GM12865 (cell line): ENCODE measurements around the gene CANT1.

Source experiments
- DNase-seq: peaks from one replicate; pipeline ENCODE4 v3.0.0; 2010; ENCODE audit warnings: low read depth
- H3K4me3 ChIP-seq: 2 replicates; pipeline ENCODE4 v1.5.1; 2011; ENCODE audit warnings: mild to moderate bottlenecking, low read depth, low read length, control low read depth
- TF ChIP-seq, protein P1 (sequence below): IDR thresholded peaks from 2 replicates; pipeline ENCODE4 v1.5.1; 2011; ENCODE audit warnings: low read length, control low read depth, low read depth, inconsistent platforms; ENCODE audit not compliant: insufficient read depth; ENCODE audit errors: missing control alignments

CANT1 gene

DNA sequence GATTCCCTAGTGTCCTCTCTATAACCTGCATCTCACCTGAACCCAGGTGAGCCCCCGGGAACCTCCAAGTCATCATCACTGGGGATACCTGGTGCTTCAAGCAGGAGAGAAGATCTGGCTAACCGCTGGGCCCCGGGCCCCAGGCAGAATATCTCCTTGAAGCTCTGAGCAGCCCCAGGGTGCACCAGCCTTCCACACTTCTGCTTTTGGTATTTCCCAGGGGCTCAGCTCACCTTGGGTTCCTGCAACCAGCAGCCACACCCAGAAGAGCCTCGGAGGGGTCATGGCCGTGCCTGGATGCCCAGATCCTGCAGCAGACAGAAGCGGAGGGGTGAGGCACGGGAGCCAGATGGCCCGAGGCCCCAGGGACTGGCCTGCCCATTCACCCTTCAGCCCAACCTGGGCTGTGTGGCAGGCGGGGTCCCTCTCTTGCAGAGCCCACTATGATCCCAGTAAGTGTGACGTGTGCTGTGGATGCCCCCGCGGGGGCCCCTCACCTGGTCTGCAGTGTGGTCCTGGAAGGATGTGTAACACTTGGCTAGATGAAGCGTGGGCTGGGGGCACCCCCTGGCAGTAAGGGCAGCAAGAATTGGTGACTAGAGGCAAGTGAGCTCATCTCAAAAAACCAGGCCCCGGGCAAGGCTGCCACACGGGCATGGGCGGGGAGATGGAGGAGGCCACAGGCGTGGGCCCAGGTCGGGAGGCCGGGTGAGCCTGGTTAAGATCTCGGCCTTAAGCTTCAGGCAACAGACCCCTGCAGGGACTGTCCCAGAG, 32.5 kb downstream of the CANT1 start:
- TF ChIP-seq, protein P1, sequence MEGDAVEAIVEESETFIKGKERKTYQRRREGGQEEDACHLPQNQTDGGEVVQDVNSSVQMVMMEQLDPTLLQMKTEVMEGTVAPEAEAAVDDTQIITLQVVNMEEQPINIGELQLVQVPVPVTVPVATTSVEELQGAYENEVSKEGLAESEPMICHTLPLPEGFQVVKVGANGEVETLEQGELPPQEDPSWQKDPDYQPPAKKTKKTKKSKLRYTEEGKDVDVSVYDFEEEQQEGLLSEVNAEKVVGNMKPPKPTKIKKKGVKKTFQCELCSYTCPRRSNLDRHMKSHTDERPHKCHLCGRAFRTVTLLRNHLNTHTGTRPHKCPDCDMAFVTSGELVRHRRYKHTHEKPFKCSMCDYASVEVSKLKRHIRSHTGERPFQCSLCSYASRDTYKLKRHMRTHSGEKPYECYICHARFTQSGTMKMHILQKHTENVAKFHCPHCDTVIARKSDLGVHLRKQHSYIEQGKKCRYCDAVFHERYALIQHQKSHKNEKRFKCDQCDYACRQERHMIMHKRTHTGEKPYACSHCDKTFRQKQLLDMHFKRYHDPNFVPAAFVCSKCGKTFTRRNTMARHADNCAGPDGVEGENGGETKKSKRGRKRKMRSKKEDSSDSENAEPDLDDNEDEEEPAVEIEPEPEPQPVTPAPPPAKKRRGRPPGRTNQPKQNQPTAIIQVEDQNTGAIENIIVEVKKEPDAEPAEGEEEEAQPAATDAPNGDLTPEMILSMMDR: no peak
- H3K4me3 ChIP-seq: no peak overlapping the region
- no peak for DNase-seq

DNA sequence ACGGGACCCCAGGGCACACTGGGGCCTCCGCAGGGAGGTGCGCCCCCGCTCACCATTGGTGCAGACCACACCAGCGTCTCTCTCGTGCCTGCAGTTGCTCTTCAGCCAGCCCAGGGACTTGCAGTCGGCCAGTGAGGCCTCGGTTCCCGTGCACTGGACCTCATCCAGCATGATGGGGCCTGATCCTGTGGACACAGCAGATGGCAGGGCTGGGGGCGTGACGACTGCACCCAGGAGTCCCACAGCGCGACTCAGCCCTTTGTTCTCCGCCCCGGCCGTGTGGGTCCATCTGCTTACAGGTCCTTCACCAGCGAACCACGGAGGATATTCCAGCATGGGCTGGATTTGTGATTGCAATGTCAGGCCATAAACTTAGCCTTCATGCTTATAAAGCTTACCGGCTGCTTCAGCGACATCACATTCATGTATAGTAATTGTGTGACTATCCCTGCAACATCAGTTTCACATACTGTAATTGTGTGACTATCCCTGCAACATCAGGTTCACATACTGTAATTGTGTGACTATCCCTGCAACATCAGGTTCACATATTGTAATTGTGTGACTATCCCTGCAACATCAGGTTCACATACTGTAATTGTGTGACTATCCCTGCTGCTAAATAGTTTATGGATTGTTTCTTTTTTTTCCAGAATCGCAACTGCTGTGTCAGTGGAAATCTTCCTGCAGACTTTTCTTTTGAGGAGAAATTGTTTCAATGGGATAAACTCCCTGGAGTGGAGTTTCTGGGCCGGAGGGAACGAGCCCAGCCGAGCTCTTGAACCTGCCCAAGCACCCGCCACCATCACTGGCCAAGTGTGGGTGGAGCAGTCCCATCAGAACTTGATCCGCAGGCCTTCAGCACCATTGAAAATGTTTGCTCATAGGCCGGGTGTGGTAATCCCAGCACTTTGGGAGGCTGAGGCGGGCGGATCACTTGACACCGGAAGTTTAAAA, 34.7 kb downstream of the CANT1 start:
- no peak for DNase-seq
- H3K4me3 ChIP-seq: no peak overlapping the region
- TF ChIP-seq, protein P1: no peak

DNA sequence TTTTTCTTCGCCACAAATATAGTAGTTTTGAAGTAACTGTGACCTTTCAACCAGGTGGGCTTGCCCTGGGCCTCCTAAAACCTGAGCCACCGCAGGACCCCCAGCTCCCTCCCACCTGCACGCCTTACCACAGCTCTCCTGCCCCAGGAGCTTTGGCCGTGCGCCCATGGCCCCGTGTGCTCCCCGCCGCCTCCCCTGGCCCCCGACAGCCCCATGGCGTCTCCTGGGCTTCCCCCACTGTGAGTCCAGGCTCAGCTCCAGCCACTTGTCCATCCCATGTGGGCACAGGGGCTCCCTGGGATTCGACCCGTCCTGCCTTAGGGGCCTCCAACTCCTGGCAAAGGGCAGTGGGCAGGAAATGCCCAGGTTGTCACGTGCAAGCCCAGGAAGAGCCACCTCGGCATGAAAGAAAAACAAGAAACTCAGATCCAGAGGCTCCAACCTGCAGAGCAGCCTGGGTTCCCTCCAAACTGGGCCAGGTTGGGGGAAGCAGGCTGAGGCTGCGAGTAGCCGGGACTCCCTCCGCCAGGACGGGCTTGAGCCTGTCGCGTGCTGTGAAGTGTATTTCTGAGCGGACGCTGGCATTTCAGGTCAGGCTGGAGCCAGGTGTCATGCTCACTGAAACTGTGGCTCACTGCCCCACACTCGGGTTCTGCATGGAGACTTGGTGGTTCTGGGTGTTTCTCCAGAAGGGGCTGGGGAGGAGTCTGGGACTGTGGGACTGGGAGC, 35.6 kb downstream of the CANT1 start:
- TF ChIP-seq, protein P1: no peak
- DNase-seq: no peak
- no peak overlapping the region for H3K4me3 ChIP-seq

DNA sequence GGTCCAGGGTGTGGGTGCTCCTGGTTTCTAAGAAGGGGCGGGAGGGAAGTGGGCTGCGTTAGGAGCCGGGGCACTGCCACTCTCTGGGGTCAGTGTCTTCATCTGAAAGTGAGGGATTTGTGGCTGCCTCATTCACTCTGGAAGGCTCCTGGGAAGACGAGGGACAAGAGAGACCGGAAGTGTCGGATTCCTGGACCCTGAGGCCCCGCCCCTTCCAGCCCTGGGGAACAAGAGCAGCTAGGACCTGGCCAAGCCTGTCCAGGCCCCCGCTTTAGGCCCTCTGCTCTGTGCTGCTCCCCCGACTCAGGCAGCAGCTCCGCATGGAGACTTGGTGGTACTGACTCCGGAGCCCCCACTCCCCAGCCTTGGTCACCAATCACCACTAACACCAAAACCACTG, 36.4 kb downstream of the CANT1 start:
- no peak for DNase-seq
- TF ChIP-seq, protein P1: no peak
- no peak overlapping the region for H3K4me3 ChIP-seq

DNA sequence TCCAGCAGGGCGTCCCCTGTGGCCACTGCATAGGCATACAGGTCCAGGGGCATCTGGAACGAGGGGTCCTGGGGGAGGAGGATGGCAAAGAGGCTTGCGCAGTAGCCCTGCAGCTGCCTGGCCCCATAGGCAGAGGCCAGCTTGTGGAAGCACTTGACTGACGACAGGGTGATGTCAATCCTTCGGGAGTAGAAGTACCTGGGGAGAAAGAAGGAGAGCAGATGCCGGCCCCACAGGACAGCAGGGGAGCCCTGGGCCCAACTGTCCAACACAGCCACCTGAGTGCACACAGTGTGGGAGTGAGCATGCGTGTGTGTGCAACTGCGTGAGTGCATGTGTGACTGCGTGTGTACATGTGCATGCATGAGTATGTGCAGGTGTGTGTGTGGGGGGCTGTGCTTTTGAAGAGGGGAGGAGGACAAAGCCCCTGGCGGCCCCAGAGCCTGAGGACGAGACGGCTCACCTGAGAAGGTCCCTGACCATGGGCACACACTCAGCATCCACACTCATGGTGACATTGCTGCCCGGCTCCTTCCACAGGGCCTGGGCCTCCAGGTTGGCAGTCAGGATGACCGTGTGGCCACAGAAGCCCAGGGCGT, 37.0 kb downstream of the CANT1 start:
- TF ChIP-seq, protein P1: no peak
- DNase-seq: no peak
- H3K4me3 ChIP-seq: no peak overlapping the region

DNA sequence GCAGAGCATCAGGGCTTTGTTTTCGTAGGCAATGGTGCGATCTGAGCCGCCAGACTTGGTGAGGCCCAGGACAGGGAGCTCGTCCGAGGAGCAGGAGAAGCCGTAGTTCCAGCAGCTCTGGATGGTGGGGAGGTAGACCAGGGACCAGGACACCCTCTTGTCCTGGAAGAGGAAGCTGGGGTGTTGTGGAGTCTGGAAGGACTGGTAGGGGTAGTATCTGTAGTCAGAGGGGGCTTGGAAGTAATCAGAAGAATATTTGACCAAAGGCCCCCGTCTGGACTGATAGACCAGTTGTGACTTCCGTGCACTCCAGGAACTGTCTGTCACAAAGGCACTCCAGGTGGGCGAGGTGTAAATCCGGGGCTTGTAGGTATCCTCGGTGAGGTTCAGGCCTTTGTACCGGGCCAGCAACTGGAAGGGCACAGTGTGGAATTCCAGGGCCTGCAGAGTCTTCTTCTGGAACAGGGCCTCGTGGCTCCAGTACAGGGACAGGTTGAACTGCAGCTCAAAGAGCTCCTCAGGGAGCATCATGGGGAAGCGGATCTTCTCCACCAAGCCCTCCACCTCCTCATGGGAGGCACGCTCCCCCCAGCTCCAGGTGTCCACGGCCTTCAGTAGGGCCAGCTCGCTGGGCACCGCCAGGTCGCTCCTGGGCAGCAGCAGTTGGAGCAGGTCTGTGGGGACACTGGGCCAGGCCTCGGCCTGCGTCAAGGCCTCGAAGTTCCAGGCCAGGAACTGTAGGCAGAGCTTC, 37.6 kb downstream of the CANT1 start:
- TF ChIP-seq, protein P1: no peak
- no peak for DNase-seq
- no peak overlapping the region for H3K4me3 ChIP-seq
